Liver (tissue), 9 donors: ENCODE results near the gene RFPL2. TPM values are rescaled to one million over a fixed set of nuclear protein-coding genes. Genes with fewer than 3 reads are reported as not detected.

Source experiments
- DNase-seq: peaks from one replicate; pipeline ENCODE4 v3.0.0-alpha.2; 2017; ENCODE audit warnings: low spot score
- H3K27ac ChIP-seq, 2 donors: one replicate each; pipeline ENCODE4 v1.7.0; 2013; ENCODE audit warnings: inconsistent platforms in 2 of 2, low read length in 2 of 2, control low read depth in 1 of 2, low read depth in 1 of 2, mild to moderate bottlenecking in 1 of 2
- H3K27me3 ChIP-seq, 4 donors: one replicate each; pipeline versions ENCODE4 v1.6.1 to v1.7.0; 2013; ENCODE audit warnings: low read length in 3 of 4, inconsistent platforms in 1 of 4, mild to moderate bottlenecking in 1 of 4, moderate library complexity in 1 of 4; ENCODE audit not compliant: control insufficient read depth in 4 of 4, insufficient read depth in 4 of 4
- H3K36me3 ChIP-seq, 4 donors: one replicate each; pipeline versions ENCODE4 v1.6.1 to v1.7.0; 2013; ENCODE audit warnings: low read length in 3 of 4, mild to moderate bottlenecking in 3 of 4, low read depth in 1 of 4, moderate library complexity in 1 of 4; ENCODE audit not compliant: control insufficient read depth in 4 of 4, insufficient read depth in 3 of 4
- H3K4me1 ChIP-seq, 4 donors: one replicate each; pipeline versions ENCODE4 v1.6.1 to v1.7.0; 2013; ENCODE audit warnings: low read length in 3 of 4, mild to moderate bottlenecking in 3 of 4, moderate library complexity in 1 of 4; ENCODE audit not compliant: control insufficient read depth in 4 of 4, insufficient read depth in 4 of 4
- H3K4me3 ChIP-seq, 3 donors: one replicate each; pipeline versions ENCODE4 v1.6.1 to v1.7.0; 2013; ENCODE audit warnings: low read length in 3 of 3, control low read depth in 1 of 3, low read depth in 1 of 3, mild to moderate bottlenecking in 1 of 3
- H3K9ac ChIP-seq, 2 donors: one replicate each; pipeline ENCODE4 v1.7.0; 2013; ENCODE audit warnings: low read length in 2 of 2, mild to moderate bottlenecking in 2 of 2, moderate library complexity in 2 of 2, control low read depth in 1 of 2, low read depth in 1 of 2
- H3K9me3 ChIP-seq, 4 donors: one replicate each; pipeline versions ENCODE4 v1.6.1 to v1.7.0; 2013; ENCODE audit warnings: low read length in 3 of 4; ENCODE audit not compliant: control insufficient read depth in 4 of 4
- EGR1 ChIP-seq, 2 donors: IDR thresholded peaks; 2 replicates each; pipeline ENCODE4 v1.6.1; 2016 to 2018; ENCODE audit warnings: antibody characterized with exemption in 2 of 2, low read depth in 2 of 2
- FOXA1 ChIP-seq: IDR thresholded peaks from 2 replicates; pipeline ENCODE4 v1.6.1; 2016; ENCODE audit warnings: antibody characterized with exemption
- FOXA2 ChIP-seq: IDR thresholded peaks from 2 replicates; pipeline ENCODE4 v1.6.1; 2016; ENCODE audit warnings: antibody characterized with exemption
- GABPA ChIP-seq, 2 donors: IDR thresholded peaks in 1 of 2; conservative IDR thresholded peaks in 1 of 2; 2 replicates each; pipeline ENCODE4 v1.6.1; 2016; ENCODE audit warnings: antibody characterized with exemption in 2 of 2, mild to moderate bottlenecking in 1 of 2, moderate library complexity in 1 of 2
- HNF4A ChIP-seq, 2 donors: conservative IDR thresholded peaks; 2 replicates each; pipeline ENCODE4 v1.6.1; 2016; ENCODE audit warnings: antibody characterized with exemption in 2 of 2, mild to moderate bottlenecking in 2 of 2
- HNF4G ChIP-seq: IDR thresholded peaks from 2 replicates; pipeline ENCODE4 v1.6.1; 2016; ENCODE audit warnings: antibody characterized with exemption
- JUND ChIP-seq, 2 donors: IDR thresholded peaks; 2 replicates each; pipeline ENCODE4 v1.6.1; 2016; ENCODE audit warnings: antibody characterized with exemption in 2 of 2
- MAX ChIP-seq: IDR thresholded peaks from 2 replicates; pipeline ENCODE4 v1.6.1; 2016; ENCODE audit warnings: antibody characterized with exemption
- NR2F2 ChIP-seq: IDR thresholded peaks from 2 replicates; pipeline ENCODE4 v1.6.1; 2016; ENCODE audit warnings: antibody characterized with exemption
- RAD21 ChIP-seq, 2 donors: IDR thresholded peaks; 2 replicates each; pipeline ENCODE4 v1.6.1; 2016; ENCODE audit warnings: antibody characterized with exemption in 2 of 2, mild to moderate bottlenecking in 2 of 2
- REST ChIP-seq: IDR thresholded peaks from 2 replicates; pipeline ENCODE4 v1.6.1; 2016; ENCODE audit warnings: antibody characterized with exemption, mild to moderate bottlenecking
- RXRA ChIP-seq, 2 donors: IDR thresholded peaks; 2 replicates each; pipeline ENCODE4 v1.6.1; 2017 to 2018; ENCODE audit warnings: antibody characterized with exemption in 2 of 2, mild to moderate bottlenecking in 1 of 2
- SP1 ChIP-seq: IDR thresholded peaks from 2 replicates; pipeline ENCODE4 v1.6.1; 2018; ENCODE audit warnings: antibody characterized with exemption, mild to moderate bottlenecking
- TAF1 ChIP-seq: conservative IDR thresholded peaks from 2 replicates; pipeline ENCODE4 v1.6.1; 2016; ENCODE audit warnings: antibody characterized with exemption, mild to moderate bottlenecking
- YY1 ChIP-seq: IDR thresholded peaks from 2 replicates; pipeline ENCODE4 v1.6.1; 2016; ENCODE audit warnings: antibody characterized with exemption, mild to moderate bottlenecking
- WGBS: extraction: QIAGEN DNeasy Blood & Tissue Kit; methylation state at CpG from one replicate; pipeline ENCODE4 v1.1.7; 2013; 5-methylcytosine and 5-hydroxymethylcytosine counted together
- polyA plus RNA-seq, 2 donors: library from polyadenylated mRNA; stranded (reverse) in 1 of 2; unstranded in 1 of 2; fragments of 200-250 nt in 1 of 2; fragments of >200 nt in 1 of 2; fragmentation: Nextera tagmentation in 1 of 2; extraction: Ambion mirVana in 1 of 2; gene quantifications; one replicate each; pipeline versions ENCODE4 v1.2.1 to v1.2.3, GENCODE V29; 2013 to 2015
- total RNA-seq, 2 donors: library from RNA; depleted of rRNA; stranded (reverse); fragments of >200 nt; gene quantifications; one replicate each; pipeline ENCODE4 v1.2.3, GENCODE V29; 2014
- TF ChIP-seq, protein P1 (sequence below): IDR thresholded peaks from 2 replicates; pipeline ENCODE4 v1.6.1; 2016; ENCODE audit warnings: antibody characterized with exemption
- TF ChIP-seq, protein P2 (sequence below): fragments of 150-350 bp; IDR thresholded peaks from 2 replicates; pipeline ENCODE4 v1.5.1; 2017; ENCODE audit warnings: improper control_type of control experiment, low read depth, low read length; ENCODE audit not compliant: missing input control
- TF ChIP-seq, protein P3 (sequence below): IDR thresholded peaks from 2 replicates; pipeline ENCODE4 v1.6.1; 2016; ENCODE audit warnings: antibody characterized with exemption
- donor health status: healthy.
- donor health status: healthy.
- donor health status: healthy.
- donor health status: healthy.
- donor health status: healthy.

RFPL2 gene
- total and polyA plus RNA-seq, 4 donors, result under 0.01 to 0.98 (median 0.07) TPM; not detected in 1

DNA sequence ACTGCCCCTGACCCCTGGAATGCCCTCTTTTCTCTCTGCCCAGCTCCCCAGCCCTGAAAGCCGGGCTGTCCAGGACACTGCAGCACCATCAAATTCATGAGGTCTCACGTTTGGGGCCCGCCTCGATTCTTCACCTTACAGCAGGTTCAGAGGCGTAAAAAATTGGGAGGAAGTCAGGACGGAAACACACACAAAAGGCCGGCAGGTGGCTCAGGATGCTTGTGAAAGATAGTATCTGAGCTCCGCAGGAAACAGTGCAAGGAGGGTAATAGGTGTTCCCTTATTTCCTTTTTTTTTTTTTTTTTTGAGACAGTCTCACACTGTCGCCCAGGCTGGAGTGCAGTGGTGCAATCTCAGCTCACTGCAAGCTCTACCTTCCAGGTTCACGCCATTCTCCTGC lies 4.1 kb downstream of the RFPL2 start:
- Histone ChIP-seq H3K36me3 (no peaks in the 10 kb centered on the region), H3K4me1 (peaks cover 3 to 18% (median 8%) of the 10 kb centered on the region in 4 donors), H3K9ac (no peak overlapping the region), H3K4me3 (no peak overlapping the region), H3K27me3 (peaks cover 0 to 4% (median 0%) of the 10 kb centered on the region in 4 donors), H3K27ac (no peak overlapping the region), H3K9me3 (no peaks in the 10 kb centered on the region)
- TF ChIP-seq, protein P1, sequence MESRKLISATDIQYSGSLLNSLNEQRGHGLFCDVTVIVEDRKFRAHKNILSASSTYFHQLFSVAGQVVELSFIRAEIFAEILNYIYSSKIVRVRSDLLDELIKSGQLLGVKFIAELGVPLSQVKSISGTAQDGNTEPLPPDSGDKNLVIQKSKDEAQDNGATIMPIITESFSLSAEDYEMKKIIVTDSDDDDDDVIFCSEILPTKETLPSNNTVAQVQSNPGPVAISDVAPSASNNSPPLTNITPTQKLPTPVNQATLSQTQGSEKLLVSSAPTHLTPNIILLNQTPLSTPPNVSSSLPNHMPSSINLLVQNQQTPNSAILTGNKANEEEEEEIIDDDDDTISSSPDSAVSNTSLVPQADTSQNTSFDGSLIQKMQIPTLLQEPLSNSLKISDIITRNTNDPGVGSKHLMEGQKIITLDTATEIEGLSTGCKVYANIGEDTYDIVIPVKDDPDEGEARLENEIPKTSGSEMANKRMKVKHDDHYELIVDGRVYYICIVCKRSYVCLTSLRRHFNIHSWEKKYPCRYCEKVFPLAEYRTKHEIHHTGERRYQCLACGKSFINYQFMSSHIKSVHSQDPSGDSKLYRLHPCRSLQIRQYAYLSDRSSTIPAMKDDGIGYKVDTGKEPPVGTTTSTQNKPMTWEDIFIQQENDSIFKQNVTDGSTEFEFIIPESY, result no peak
- TF ChIP-seq REST (no peak), GABPA (IDR thresholded peaks at IDR 0.05 in 1 of 2, conservative IDR thresholded peaks at IDR 0.05 in 1 of 2) (no peak), FOXA1 (no peak), HNF4G (no peak), RAD21 (IDR thresholded peaks at IDR 0.05) (no peak), SP1 (no peak), NR2F2 (no peak), JUND (IDR thresholded peaks at IDR 0.05) (no peak), MAX (no peak), RXRA (IDR thresholded peaks at IDR 0.05) (no peak), TAF1 (no peak)
- TF ChIP-seq, protein P2, sequence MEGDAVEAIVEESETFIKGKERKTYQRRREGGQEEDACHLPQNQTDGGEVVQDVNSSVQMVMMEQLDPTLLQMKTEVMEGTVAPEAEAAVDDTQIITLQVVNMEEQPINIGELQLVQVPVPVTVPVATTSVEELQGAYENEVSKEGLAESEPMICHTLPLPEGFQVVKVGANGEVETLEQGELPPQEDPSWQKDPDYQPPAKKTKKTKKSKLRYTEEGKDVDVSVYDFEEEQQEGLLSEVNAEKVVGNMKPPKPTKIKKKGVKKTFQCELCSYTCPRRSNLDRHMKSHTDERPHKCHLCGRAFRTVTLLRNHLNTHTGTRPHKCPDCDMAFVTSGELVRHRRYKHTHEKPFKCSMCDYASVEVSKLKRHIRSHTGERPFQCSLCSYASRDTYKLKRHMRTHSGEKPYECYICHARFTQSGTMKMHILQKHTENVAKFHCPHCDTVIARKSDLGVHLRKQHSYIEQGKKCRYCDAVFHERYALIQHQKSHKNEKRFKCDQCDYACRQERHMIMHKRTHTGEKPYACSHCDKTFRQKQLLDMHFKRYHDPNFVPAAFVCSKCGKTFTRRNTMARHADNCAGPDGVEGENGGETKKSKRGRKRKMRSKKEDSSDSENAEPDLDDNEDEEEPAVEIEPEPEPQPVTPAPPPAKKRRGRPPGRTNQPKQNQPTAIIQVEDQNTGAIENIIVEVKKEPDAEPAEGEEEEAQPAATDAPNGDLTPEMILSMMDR, result no peak
- TF ChIP-seq, protein P3, sequence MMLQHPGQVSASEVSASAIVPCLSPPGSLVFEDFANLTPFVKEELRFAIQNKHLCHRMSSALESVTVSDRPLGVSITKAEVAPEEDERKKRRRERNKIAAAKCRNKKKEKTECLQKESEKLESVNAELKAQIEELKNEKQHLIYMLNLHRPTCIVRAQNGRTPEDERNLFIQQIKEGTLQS, result no peak
- no peak for DNase-seq
- 77% methylated on average over 10 of the region's 10 CpGs for WGBS

GRCh38 chr22:32199961-32200360 lies 4.9 kb downstream of the RFPL2 start:
- no peak overlapping the region for H3K9ac ChIP-seq
- no peak overlapping the region for H3K4me3 ChIP-seq
- TF ChIP-seq JUND (IDR thresholded peaks at IDR 0.05) (no peak), FOXA2 (no peak), EGR1 (IDR thresholded peaks at IDR 0.05; ENCODE audit: low read depth in 2 of 2) (no peak), YY1 (no peak), GABPA (IDR thresholded peaks at IDR 0.05 in 1 of 2, conservative IDR thresholded peaks at IDR 0.05 in 1 of 2) (no peak), HNF4G (no peak), HNF4A (conservative IDR thresholded peaks at IDR 0.05) (no peak), RXRA (IDR thresholded peaks at IDR 0.05) (no peak), MAX (no peak), RAD21 (IDR thresholded peaks at IDR 0.05) (no peak), NR2F2 (no peak), TAF1 (no peak)
- TF ChIP-seq, protein P3, result no peak
- TF ChIP-seq, protein P1, result no peak
- TF ChIP-seq, protein P2, result no peak
- H3K27me3 ChIP-seq, result peaks cover 0 to 4% (median 0%) of the 10 kb centered on the region in 4 donors
- WGBS, result 89% methylated on average over 7 of the region's 7 CpGs
- no peaks in the 10 kb centered on the region for H3K9me3 ChIP-seq
- no peak for DNase-seq
- H3K4me1 ChIP-seq, result peaks cover 3 to 18% (median 8%) of the 10 kb centered on the region in 4 donors
- no peaks in the 10 kb centered on the region for H3K36me3 ChIP-seq
- H3K27ac ChIP-seq, result no peak overlapping the region
